H9 (cell line): ENCODE results near the gene MUC21. TPM values are rescaled to one million over a fixed set of nuclear protein-coding genes. Genes with fewer than 3 reads are reported as not detected.

Experiments used
- DNase-seq: peaks from one replicate; pipeline ENCODE4 v3.0.0-alpha.2; 2017
- H2AFZ ChIP-seq: one replicate; pipeline ENCODE4 v1.6.1; 2013; ENCODE audit warnings: mild to moderate bottlenecking, low read length, control low read depth, moderate library complexity
- H2AK5ac ChIP-seq: 2 replicates; pipeline ENCODE4 v1.6.1; 2013; ENCODE audit warnings: low read length, control low read depth, mixed read lengths; ENCODE audit not compliant: insufficient read length
- H2BK120ac ChIP-seq: one replicate; pipeline ENCODE4 v1.6.1; 2013; ENCODE audit warnings: low read depth, mild to moderate bottlenecking, low read length, control low read depth, inconsistent platforms; ENCODE audit not compliant: poor library complexity, severe bottlenecking
- H2BK12ac ChIP-seq: 2 replicates; pipeline ENCODE4 v1.6.1; 2013; ENCODE audit warnings: low read length, control low read depth, mixed read lengths, low read depth; ENCODE audit not compliant: insufficient read length
- H2BK15ac ChIP-seq: 2 replicates; pipeline ENCODE4 v1.6.1; 2013; ENCODE audit warnings: low read depth, low read length, control low read depth
- H2BK20ac ChIP-seq: one replicate; pipeline ENCODE4 v1.6.1; 2013; ENCODE audit warnings: low read depth, mild to moderate bottlenecking, low read length, control low read depth, inconsistent platforms; ENCODE audit not compliant: poor library complexity, severe bottlenecking
- H2BK5ac ChIP-seq: 2 replicates; pipeline ENCODE4 v1.6.1; 2013; ENCODE audit warnings: low read length, control low read depth, mixed read lengths; ENCODE audit not compliant: insufficient read length
- H3K14ac ChIP-seq: 2 replicates; pipeline ENCODE4 v1.6.1; 2013; ENCODE audit warnings: low read length, control low read depth; ENCODE audit not compliant: insufficient read depth
- H3K18ac ChIP-seq: 2 replicates; pipeline ENCODE4 v1.6.1; 2013; ENCODE audit warnings: low read depth, mild to moderate bottlenecking, mixed read lengths, low read length, control low read depth; ENCODE audit not compliant: insufficient read length
- H3K23ac ChIP-seq: 2 replicates; pipeline ENCODE4 v1.6.1; 2013; ENCODE audit warnings: low read length, control low read depth, mixed read lengths, low read depth; ENCODE audit not compliant: insufficient read length
- H3K23me2 ChIP-seq: 2 replicates; pipeline ENCODE4 v1.6.1; 2013; ENCODE audit warnings: low read depth, mild to moderate bottlenecking, mixed read lengths, low read length, control low read depth; ENCODE audit not compliant: insufficient read length, poor library complexity, severe bottlenecking
- H3K27ac ChIP-seq: 2 replicates; pipeline ENCODE4 v1.5.1; 2013; ENCODE audit warnings: low read length, control low read depth, mixed read lengths, low read depth; ENCODE audit not compliant: insufficient read length
- H3K27me3 ChIP-seq: 2 replicates; pipeline ENCODE4 v1.6.1; 2013; ENCODE audit warnings: low read length, control low read depth, inconsistent platforms; ENCODE audit not compliant: insufficient read depth
- H3K4ac ChIP-seq: 2 replicates; pipeline ENCODE4 v1.6.1; 2013; ENCODE audit warnings: low read depth, mild to moderate bottlenecking, control low read depth, inconsistent platforms, low read length, moderate library complexity
- H3K4me1 ChIP-seq: 2 replicates; pipeline ENCODE4 v1.6.1; 2013; ENCODE audit warnings: low read length, control low read depth, inconsistent platforms; ENCODE audit not compliant: insufficient read depth
- H3K4me2 ChIP-seq: 2 replicates; pipeline ENCODE4 v1.6.1; 2013; ENCODE audit warnings: low read length, control low read depth, mixed read lengths; ENCODE audit not compliant: insufficient read length, insufficient read depth
- H3K56ac ChIP-seq: 2 replicates; pipeline ENCODE4 v1.6.1; 2013; ENCODE audit warnings: low read depth, mild to moderate bottlenecking, mixed read lengths, low read length, control low read depth; ENCODE audit not compliant: insufficient read length
- H3K79me1 ChIP-seq: 2 replicates; pipeline ENCODE4 v1.6.1; 2013; ENCODE audit warnings: low read depth, mild to moderate bottlenecking, moderate library complexity, low read length, control low read depth, inconsistent platforms; ENCODE audit not compliant: insufficient read depth, poor library complexity, severe bottlenecking
- H3K79me2 ChIP-seq: 2 replicates; pipeline ENCODE4 v1.6.1; 2013; ENCODE audit warnings: low read length, control low read depth, inconsistent platforms; ENCODE audit not compliant: insufficient read depth
- H3K9ac ChIP-seq: 2 replicates; pipeline ENCODE4 v1.6.1; 2013; ENCODE audit warnings: low read length, control low read depth, mixed read lengths; ENCODE audit not compliant: insufficient read length; ENCODE audit errors: extremely low read depth
- H3K9me3 ChIP-seq: one replicate; pipeline ENCODE4 v1.6.1; 2013; ENCODE audit warnings: low read depth, low read length, inconsistent platforms; ENCODE audit not compliant: control insufficient read depth
- H3T11ph ChIP-seq: one replicate; pipeline ENCODE4 v1.6.1; 2013; ENCODE audit warnings: mild to moderate bottlenecking, low read length, control low read depth, inconsistent platforms
- H4K20me1 ChIP-seq: one replicate; pipeline ENCODE4 v1.6.1; 2013; ENCODE audit not compliant: control insufficient read depth, insufficient read length, insufficient read depth
- H4K5ac ChIP-seq: 2 replicates; pipeline ENCODE4 v1.6.1; 2013; ENCODE audit warnings: low read depth, mild to moderate bottlenecking, mixed read lengths, low read length, control low read depth; ENCODE audit not compliant: insufficient read length
- H4K8ac ChIP-seq: replicated peaks from 2 replicates; pipeline ENCODE4 v1.6.1; 2013; ENCODE audit warnings: low read length, control low read depth, mixed read lengths, low read depth; ENCODE audit not compliant: insufficient read length
- H4K91ac ChIP-seq: 2 replicates; pipeline ENCODE4 v1.6.1; 2013; ENCODE audit warnings: low read depth, mild to moderate bottlenecking, moderate library complexity, mixed read lengths, low read length, control low read depth; ENCODE audit not compliant: insufficient read length
- H3K27ac Mint-ChIP-seq, 3 experiments: 2 replicates in 2 of 3; 3 replicates in 1 of 3; pipeline ENCODE4 v1.8.0; 2020 to 2021; ENCODE audit warnings: mixed read lengths in 3 of 3, mild to moderate bottlenecking in 1 of 3, moderate library complexity in 1 of 3
- H3K27me3 Mint-ChIP-seq: 2 replicates; pipeline ENCODE4 v1.8.0; 2021; ENCODE audit warnings: low read depth, mild to moderate bottlenecking, moderate library complexity, mixed read lengths
- H3K36me3 Mint-ChIP-seq, 3 experiments: 2 replicates in 2 of 3; 3 replicates in 1 of 3; pipeline ENCODE4 v1.8.0; 2020 to 2021; ENCODE audit warnings: low read depth in 3 of 3, mixed read lengths in 3 of 3; ENCODE audit not compliant: insufficient read depth in 1 of 3
- H3K4me1 Mint-ChIP-seq, 2 experiments: 2 replicates each; pipeline ENCODE4 v1.8.0; 2020; ENCODE audit warnings: mixed read lengths in 2 of 2
- H3K4me3 Mint-ChIP-seq, 2 experiments: 2 replicates in 1 of 2; 3 replicates in 1 of 2; pipeline ENCODE4 v1.8.0; 2020 to 2021; ENCODE audit warnings: mild to moderate bottlenecking in 2 of 2, mixed read lengths in 2 of 2, moderate library complexity in 1 of 2
- H3K9me3 Mint-ChIP-seq, 2 experiments: 2 replicates in 1 of 2; 3 replicates in 1 of 2; pipeline ENCODE4 v1.8.0; 2020; ENCODE audit warnings: mild to moderate bottlenecking in 2 of 2, mixed read lengths in 2 of 2, moderate library complexity in 1 of 2
- WGBS: extraction: QIAGEN DNeasy Blood & Tissue Kit; methylation state at CpG from one replicate; pipeline ENCODE4 v1.1.7; 2013; ENCODE audit warnings: missing lambda C conversion rate, low lambda C conversion rate, mixed read lengths; ENCODE audit not compliant: insufficient read length; ENCODE audit errors: extremely low coverage; 5-methylcytosine and 5-hydroxymethylcytosine counted together
- total RNA-seq: library from RNA; stranded (reverse); gene quantifications from 2 replicates; pipeline ENCODE4 v1.2.1, GENCODE V29; 2021
- TF ChIP-seq, protein P1 (sequence below): fragments of 200-600 bp; sonication (generic); conservative IDR thresholded peaks from 3 replicates; pipeline ENCODE4 v1.8.0; 2021; ENCODE audit warnings: antibody characterized with exemption, mild to moderate bottlenecking

MUC21 gene
- total RNA-seq, 1 experiment from 2014 or later = not detected

DNA sequence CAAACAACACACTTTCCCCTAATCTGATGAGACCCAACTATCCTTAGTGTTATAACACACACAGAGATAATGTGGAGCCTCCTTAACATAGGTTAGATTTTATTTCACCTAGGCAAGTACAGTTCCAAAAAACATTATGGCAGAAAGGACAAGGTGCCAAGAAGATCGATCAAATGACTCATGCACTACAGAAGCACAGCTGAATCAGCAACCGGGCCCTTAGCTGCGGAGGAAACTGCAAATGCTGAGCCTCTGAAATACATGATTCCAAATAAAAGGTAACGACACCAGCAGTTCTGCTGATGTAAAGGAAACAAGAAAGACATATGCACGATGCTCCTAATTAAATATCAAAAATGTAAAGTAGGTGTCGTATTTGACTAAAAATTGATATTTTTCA, 19.9 kb upstream of the MUC21 start:
- no peak for DNase-seq
- H4K91ac ChIP-seq = no peak overlapping the region
- no peak overlapping the region for H2BK12ac ChIP-seq
- no peaks in the 10 kb centered on the region for H3K4me1 ChIP-seq
- H3K9me3 ChIP-seq = no peaks in the 10 kb centered on the region
- no peak overlapping the region for H3K23ac ChIP-seq
- H3K18ac ChIP-seq = no peak overlapping the region
- TF ChIP-seq, protein P1, sequence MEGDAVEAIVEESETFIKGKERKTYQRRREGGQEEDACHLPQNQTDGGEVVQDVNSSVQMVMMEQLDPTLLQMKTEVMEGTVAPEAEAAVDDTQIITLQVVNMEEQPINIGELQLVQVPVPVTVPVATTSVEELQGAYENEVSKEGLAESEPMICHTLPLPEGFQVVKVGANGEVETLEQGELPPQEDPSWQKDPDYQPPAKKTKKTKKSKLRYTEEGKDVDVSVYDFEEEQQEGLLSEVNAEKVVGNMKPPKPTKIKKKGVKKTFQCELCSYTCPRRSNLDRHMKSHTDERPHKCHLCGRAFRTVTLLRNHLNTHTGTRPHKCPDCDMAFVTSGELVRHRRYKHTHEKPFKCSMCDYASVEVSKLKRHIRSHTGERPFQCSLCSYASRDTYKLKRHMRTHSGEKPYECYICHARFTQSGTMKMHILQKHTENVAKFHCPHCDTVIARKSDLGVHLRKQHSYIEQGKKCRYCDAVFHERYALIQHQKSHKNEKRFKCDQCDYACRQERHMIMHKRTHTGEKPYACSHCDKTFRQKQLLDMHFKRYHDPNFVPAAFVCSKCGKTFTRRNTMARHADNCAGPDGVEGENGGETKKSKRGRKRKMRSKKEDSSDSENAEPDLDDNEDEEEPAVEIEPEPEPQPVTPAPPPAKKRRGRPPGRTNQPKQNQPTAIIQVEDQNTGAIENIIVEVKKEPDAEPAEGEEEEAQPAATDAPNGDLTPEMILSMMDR = no peak
- no peak overlapping the region for H4K5ac ChIP-seq
- no peak overlapping the region for H2AFZ ChIP-seq
- WGBS = no CpG with 5 or more reads among the region's 6 CpGs
- no peak overlapping the region for H3K27ac Mint-ChIP-seq
- H3K27ac ChIP-seq = no peak overlapping the region
- no peaks in the 10 kb centered on the region for H3K27me3 ChIP-seq
- no peak overlapping the region for H4K8ac ChIP-seq
- H2BK120ac ChIP-seq = no peak overlapping the region
- no peak overlapping the region for H2AK5ac ChIP-seq
- H3K79me1 ChIP-seq = no peaks in the 10 kb centered on the region
- no peak overlapping the region for H3T11ph ChIP-seq
- H3K4me3 Mint-ChIP-seq = no peak overlapping the region
- no peak overlapping the region for H2BK15ac ChIP-seq
- H3K27me3 Mint-ChIP-seq = peaks cover 18% of the 10 kb centered on the region
- peaks cover 4 to 14% of the 10 kb centered on the region in 2 experiments; a peak in 3 of 4 replicates for H3K4me1 Mint-ChIP-seq
- H3K9ac ChIP-seq = no peak overlapping the region
- H3K4me2 ChIP-seq = no peak overlapping the region
- H3K14ac ChIP-seq = no peak overlapping the region
- H2BK20ac ChIP-seq = no peak overlapping the region
- no peak overlapping the region for H3K4ac ChIP-seq
- no peaks in the 10 kb centered on the region for H3K23me2 ChIP-seq
- no peak overlapping the region for H2BK5ac ChIP-seq
- H4K20me1 ChIP-seq = no peaks in the 10 kb centered on the region
- H3K79me2 ChIP-seq = no peaks in the 10 kb centered on the region
- peaks cover 0 to 1% (median 0%) of the 10 kb centered on the region in 3 experiments; a peak in 1 of 7 replicates for H3K36me3 Mint-ChIP-seq
- no peak overlapping the region for H3K56ac ChIP-seq
- H3K9me3 Mint-ChIP-seq = peaks cover 0 to 3% of the 10 kb centered on the region in 2 experiments; a peak in 2 of 5 replicates
